ENCODE data around the gene TMEM266. TPM values are rescaled to one million over a fixed set of nuclear protein-coding genes. Genes with fewer than 3 reads are reported as not detected.

The TMEM266 gene
- total and polyA plus RNA-seq, 2 of the 4 experiments (the other 2 are of a cell fraction) = not detected

DNA sequence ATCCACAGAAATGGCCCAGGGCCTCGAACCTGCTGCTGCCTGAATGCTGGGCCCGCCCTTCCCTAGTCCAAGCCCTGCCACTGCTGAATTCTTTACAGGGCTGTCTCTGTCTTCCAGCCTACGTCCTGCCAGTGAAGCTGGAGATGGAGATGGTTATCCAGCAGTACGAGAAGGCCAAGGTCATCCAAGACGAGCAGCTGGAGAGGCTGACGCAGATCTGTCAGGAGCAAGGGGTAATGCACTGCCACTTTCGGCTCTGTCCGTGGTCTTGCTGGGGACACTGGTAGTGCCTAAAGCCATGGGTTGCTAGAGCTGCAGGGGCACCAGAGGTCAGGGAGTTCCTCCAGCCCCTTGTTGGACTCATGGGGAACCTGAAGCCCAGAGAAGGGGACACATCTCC, 115.7 kb downstream of the TMEM266 start:
- no peak overlapping the region for H2BK5ac ChIP-seq (ENCODE audit: low read depth, low read length, poor library complexity, severe bottlenecking)
- dilution Hi-C loops (cut with HindIII; ENCODE audit: low sequenced_read_pairs, unreplicated experiment) (no loop called here), in situ Hi-C loops (cut with MboI; ENCODE audit: low sequenced_read_pairs) (no loop called here)

More for the DNA sequence above, 115.7 kb downstream of the TMEM266 start:
- no peak overlapping the region for H2AK5ac ChIP-seq (ENCODE audit: low read depth, low read length)
- 81% methylated on average over 8 of the region's 8 CpGs; no CpG with 5 or more reads in 1 of the 2 experiments for WGBS, 2 experiments (ENCODE audit: extremely low coverage in 2 of 2, insufficient read length in 1 of 2)
- CTCF ChIA-PET = no interaction called here
- H2BK20ac ChIP-seq (ENCODE audit: low read depth, low read length) = no peak overlapping the region
- no peak for ATAC-seq (ENCODE audit: low read depth)
- H4K20me1 ChIP-seq (ENCODE audit: insufficient read depth, low read length) = no peaks in the 10 kb centered on the region; the same call in 1 of the 2 replicates
- no peak for DNase-seq
- H3K79me1 ChIP-seq (ENCODE audit: low read depth in 1 of 2, low read length in 2 of 2) = no peaks in the 10 kb centered on the region
- H2AFZ ChIP-seq (replicated peaks; ENCODE audit: low read length, poor library complexity) = no peak overlapping the region
- no peak overlapping the region for H2BK120ac ChIP-seq (ENCODE audit: low read depth, low read length)
- no peak overlapping the region for H2AK9ac ChIP-seq (replicated peaks; ENCODE audit: low read depth, low read length, poor library complexity)
- no peak overlapping the region for H3K18ac ChIP-seq (ENCODE audit: low read depth, low read length)
- H3K27ac ChIP-seq (ENCODE audit: insufficient read depth, low read length) = no peak overlapping the region
- intact Hi-C loops (cut with micrococcal nuclease) = no loop called here
- no peak overlapping the region for H3K4me3 ChIP-seq (ENCODE audit: insufficient read depth, low read depth, low read length)
- H3K9me1 ChIP-seq (ENCODE audit: insufficient read depth, low read length) = peaks cover 3% of the 10 kb centered on the region; the same call in 1 of the 2 replicates
- BruUV-seq (replicated peaks) = no TSS peak
- POLR2A ChIA-PET (ENCODE audit: unreplicated experiment) = no interaction called here
- H3K4ac ChIP-seq (ENCODE audit: low read depth, low read length) = no peak overlapping the region
- H3K4me1 ChIP-seq (ENCODE audit: control insufficient read depth, insufficient read depth, low read length) = peaks cover 4% of the 10 kb centered on the region
- H4K5ac ChIP-seq (ENCODE audit: low read depth, low read length) = no peak overlapping the region
- H4K91ac ChIP-seq (ENCODE audit: insufficient read depth, low read depth, low read length) = no peak overlapping the region
- no peaks in the 10 kb centered on the region; the same call in 1 of the 2 replicates for H3K27me3 ChIP-seq (ENCODE audit: control insufficient read depth, insufficient read depth, low read length)
- H3K4me2 ChIP-seq (ENCODE audit: low read depth, low read length) = no peak overlapping the region
- H3K9me3 ChIP-seq (ENCODE audit: control insufficient read depth, insufficient read depth, low read length) = no peaks in the 10 kb centered on the region
- TF ChIP-seq MXI1 (IDR thresholded peaks at IDR 0.05; ENCODE audit: borderline replicate concordance, low read depth, low read length) = no peak
- no peak for TF ChIP-seq CEBPB (IDR thresholded peaks at IDR 0.05; ENCODE audit: low read depth, low read length)
- TF ChIP-seq FOS (IDR thresholded peaks at IDR 0.05; ENCODE audit: low read depth, low read length) = no peak
- TF ChIP-seq NFE2L2 (IDR thresholded peaks at IDR 0.05; ENCODE audit: low read depth, low read length) = no peak
- TF ChIP-seq RCOR1 (IDR thresholded peaks at IDR 0.05; ENCODE audit: insufficient replicate concordance, low read length) = no peak
- TF ChIP-seq, protein P1, sequence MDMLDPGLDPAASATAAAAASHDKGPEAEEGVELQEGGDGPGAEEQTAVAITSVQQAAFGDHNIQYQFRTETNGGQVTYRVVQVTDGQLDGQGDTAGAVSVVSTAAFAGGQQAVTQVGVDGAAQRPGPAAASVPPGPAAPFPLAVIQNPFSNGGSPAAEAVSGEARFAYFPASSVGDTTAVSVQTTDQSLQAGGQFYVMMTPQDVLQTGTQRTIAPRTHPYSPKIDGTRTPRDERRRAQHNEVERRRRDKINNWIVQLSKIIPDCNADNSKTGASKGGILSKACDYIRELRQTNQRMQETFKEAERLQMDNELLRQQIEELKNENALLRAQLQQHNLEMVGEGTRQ (IDR thresholded peaks at IDR 0.05; ENCODE audit: low read depth, low read length) = no peak
- TF ChIP-seq SMC3 (IDR thresholded peaks at IDR 0.05; ENCODE audit: low read depth, low read length) = no peak
- no peak for TF ChIP-seq POLR2A (IDR thresholded peaks at IDR 0.05; ENCODE audit: low read depth, low read length)
- H3K9ac ChIP-seq (ENCODE audit: low read depth, low read length) = no peak overlapping the region
- no peak overlapping the region for H3K56ac ChIP-seq (ENCODE audit: extremely low read depth, insufficient read depth, low read length)
- no peak overlapping the region for H4K8ac ChIP-seq (ENCODE audit: low read depth in 2 of 2, low read length in 2 of 2)
- H3K36me3 ChIP-seq (ENCODE audit: control insufficient read depth, insufficient read depth, low read length) = no peaks in the 10 kb centered on the region
- no peak overlapping the region for H3K14ac ChIP-seq (replicated peaks; ENCODE audit: low read depth, low read length)
- H3K23ac ChIP-seq (ENCODE audit: low read depth, low read length) = no peak overlapping the region
- H2BK15ac ChIP-seq (ENCODE audit: low read depth, low read length) = no peak overlapping the region
